GM19467 (cell line): Measurements from ENCODE around the gene RAB17.

Experiments used
- ATAC-seq: cut with Tn5 transposase; IDR thresholded peaks from one replicate; pipeline ENCODE4 v1.9.1; 2021; ENCODE audit warnings: mild to moderate bottlenecking, moderate library complexity; ENCODE audit not compliant: unreplicated experiment

Gene RAB17

GRCh38 chr2:237540223-237540775 lies 50.2 kb downstream of the RAB17 start:
- no peak for ATAC-seq

GRCh38 chr2:237539681-237540080 lies 50.9 kb downstream of the RAB17 start:
- ATAC-seq: no peak

GRCh38 chr2:237538901-237539300 lies 51.6 kb downstream of the RAB17 start:
- ATAC-seq: no peak

- ATAC-seq: no peak
These were observed 52.4 kb downstream of the RAB17 start for GRCh38 chr2:237538001-237538720.

- no peak for ATAC-seq
These were observed 53.9 kb downstream of the RAB17 start for GRCh38 chr2:237536617-237537016.

GRCh38 chr2:237536083-237536415 lies 54.5 kb downstream of the RAB17 start:
- no peak for ATAC-seq

- ATAC-seq: no peak
These were observed 55.0 kb downstream of the RAB17 start for GRCh38 chr2:237535385-237536082.

GRCh38 chr2:237534380-237534779 lies 56.2 kb downstream of the RAB17 start:
- ATAC-seq: no peak

GRCh38 chr2:237533668-237534161 lies 56.8 kb downstream of the RAB17 start:
- no peak for ATAC-seq

GRCh38 chr2:237532160-237532559 lies 58.4 kb downstream of the RAB17 start:
- ATAC-seq: no peak

GRCh38 chr2:237530472-237531433 lies 59.8 kb downstream of the RAB17 start:
- ATAC-seq: peak; percentile 55

GRCh38 chr2:237529452-237530402 lies 60.8 kb downstream of the RAB17 start:
- ATAC-seq: peak; percentile 83

GRCh38 chr2:237527766-237528165 lies 62.8 kb downstream of the RAB17 start:
- ATAC-seq: no peak

- no peak for ATAC-seq
These were observed 63.3 kb downstream of the RAB17 start for GRCh38 chr2:237527233-237527632.

- ATAC-seq: no peak
These were observed 64.9 kb downstream of the RAB17 start for GRCh38 chr2:237525559-237526157.

- no peak for ATAC-seq
These were observed 65.9 kb downstream of the RAB17 start for GRCh38 chr2:237524631-237525030.
